ENCODE data around the gene HLA-B. TPM values are rescaled to one million over a fixed set of nuclear protein-coding genes. Genes with fewer than 3 reads are reported as not detected.

The HLA-B gene
- total and polyA plus RNA-seq, 4 donors: 341 to 864 (median 417) TPM

DNA sequence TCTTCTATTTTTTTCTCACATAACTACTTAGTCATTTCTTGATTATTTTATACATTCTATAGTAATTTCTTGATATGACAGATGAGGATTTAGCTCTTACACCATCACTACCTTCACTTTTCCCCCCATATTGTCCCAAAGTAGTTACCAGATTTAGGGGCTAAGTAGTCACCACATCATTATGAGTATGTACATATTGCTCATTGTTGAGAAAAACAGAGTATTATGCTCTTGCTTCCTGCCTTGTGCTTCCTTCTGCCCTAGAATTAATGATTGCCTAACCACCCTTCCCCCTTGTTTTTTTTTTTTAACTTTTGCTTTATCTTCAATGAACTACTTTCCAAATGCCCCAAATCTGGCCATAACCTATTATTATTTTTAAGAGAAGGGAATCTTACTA lies 6.8 kb upstream of the HLA-B start:
- H3K4me3 ChIP-seq (ENCODE audit: low read depth in 1 of 3, low read length in 3 of 3): no peak overlapping the region
- no peaks in the 10 kb centered on the region for H3K27me3 ChIP-seq (ENCODE audit: control insufficient read depth in 4 of 4, insufficient read depth in 4 of 4, low read length in 3 of 4)
- no peaks in the 10 kb centered on the region for H3K9me3 ChIP-seq (ENCODE audit: control insufficient read depth in 4 of 4, low read length in 3 of 4)
- no peak overlapping the region for H3K9ac ChIP-seq (ENCODE audit: low read depth in 1 of 2, low read length in 2 of 2)
- H3K36me3 ChIP-seq (ENCODE audit: control insufficient read depth in 4 of 4, insufficient read depth in 3 of 4, low read depth in 1 of 4, low read length in 3 of 4): no peaks in the 10 kb centered on the region
- peaks cover 0 to 7% (median 7%) of the 10 kb centered on the region in 4 donors for H3K4me1 ChIP-seq (ENCODE audit: control insufficient read depth in 4 of 4, insufficient read depth in 4 of 4, low read length in 3 of 4)
- TF ChIP-seq GABPA (IDR thresholded peaks at IDR 0.05 in 1 of 2, conservative IDR thresholded peaks at IDR 0.05 in 1 of 2): no peak
- H3K27ac ChIP-seq (ENCODE audit: low read depth in 1 of 2, low read length in 2 of 2): no peak overlapping the region
- no peak for DNase-seq (ENCODE audit: low spot score)

DNA sequence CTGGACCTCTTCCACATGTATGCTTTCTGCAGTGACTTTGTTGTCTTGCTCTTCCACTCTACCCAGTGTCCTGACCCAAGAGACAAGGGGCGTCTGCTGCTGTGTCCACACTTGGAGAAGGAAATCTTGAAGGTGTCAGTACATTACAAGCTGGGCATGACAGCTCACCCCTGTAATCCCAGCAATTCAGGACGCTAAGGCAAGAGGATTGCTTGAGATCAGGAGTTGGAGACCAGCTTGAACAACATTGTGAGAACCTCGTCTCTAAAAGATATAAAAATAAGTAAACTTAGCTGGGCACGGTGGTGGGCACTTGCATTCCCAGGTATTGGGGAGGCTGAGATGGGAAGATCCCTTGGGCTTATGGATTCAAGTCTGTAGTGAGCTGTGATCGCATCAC lies 5.8 kb upstream of the HLA-B start:
- Histone ChIP-seq H3K9ac (ENCODE audit: low read depth in 1 of 2, low read length in 2 of 2) (no peak overlapping the region), H3K27ac (ENCODE audit: low read depth in 1 of 2, low read length in 2 of 2) (no peak overlapping the region), H3K4me1 (ENCODE audit: control insufficient read depth in 4 of 4, insufficient read depth in 4 of 4, low read length in 3 of 4) (peaks cover 0 to 10% (median 7%) of the 10 kb centered on the region in 4 donors), H3K27me3 (ENCODE audit: control insufficient read depth in 4 of 4, insufficient read depth in 4 of 4, low read length in 3 of 4) (no peaks in the 10 kb centered on the region), H3K36me3 (ENCODE audit: control insufficient read depth in 4 of 4, insufficient read depth in 3 of 4, low read depth in 1 of 4, low read length in 3 of 4) (no peaks in the 10 kb centered on the region), H3K9me3 (ENCODE audit: control insufficient read depth in 4 of 4, low read length in 3 of 4) (no peaks in the 10 kb centered on the region), H3K4me3 (ENCODE audit: low read depth in 1 of 3, low read length in 3 of 3) (no peak overlapping the region)
- no peak for DNase-seq (ENCODE audit: low spot score)
- no peak for TF ChIP-seq NR2F2 (IDR thresholded peaks at IDR 0.05)
- TF ChIP-seq, protein P1, sequence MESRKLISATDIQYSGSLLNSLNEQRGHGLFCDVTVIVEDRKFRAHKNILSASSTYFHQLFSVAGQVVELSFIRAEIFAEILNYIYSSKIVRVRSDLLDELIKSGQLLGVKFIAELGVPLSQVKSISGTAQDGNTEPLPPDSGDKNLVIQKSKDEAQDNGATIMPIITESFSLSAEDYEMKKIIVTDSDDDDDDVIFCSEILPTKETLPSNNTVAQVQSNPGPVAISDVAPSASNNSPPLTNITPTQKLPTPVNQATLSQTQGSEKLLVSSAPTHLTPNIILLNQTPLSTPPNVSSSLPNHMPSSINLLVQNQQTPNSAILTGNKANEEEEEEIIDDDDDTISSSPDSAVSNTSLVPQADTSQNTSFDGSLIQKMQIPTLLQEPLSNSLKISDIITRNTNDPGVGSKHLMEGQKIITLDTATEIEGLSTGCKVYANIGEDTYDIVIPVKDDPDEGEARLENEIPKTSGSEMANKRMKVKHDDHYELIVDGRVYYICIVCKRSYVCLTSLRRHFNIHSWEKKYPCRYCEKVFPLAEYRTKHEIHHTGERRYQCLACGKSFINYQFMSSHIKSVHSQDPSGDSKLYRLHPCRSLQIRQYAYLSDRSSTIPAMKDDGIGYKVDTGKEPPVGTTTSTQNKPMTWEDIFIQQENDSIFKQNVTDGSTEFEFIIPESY (IDR thresholded peaks at IDR 0.05): no peak
- TF ChIP-seq, protein P2, sequence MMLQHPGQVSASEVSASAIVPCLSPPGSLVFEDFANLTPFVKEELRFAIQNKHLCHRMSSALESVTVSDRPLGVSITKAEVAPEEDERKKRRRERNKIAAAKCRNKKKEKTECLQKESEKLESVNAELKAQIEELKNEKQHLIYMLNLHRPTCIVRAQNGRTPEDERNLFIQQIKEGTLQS (IDR thresholded peaks at IDR 0.05): no peak
- no peak for TF ChIP-seq HNF4G (IDR thresholded peaks at IDR 0.05)
- TF ChIP-seq EGR1 (IDR thresholded peaks at IDR 0.05; ENCODE audit: low read depth in 2 of 2): no peak
- TF ChIP-seq JUND (IDR thresholded peaks at IDR 0.05): no peak
- no peak for TF ChIP-seq GABPA (IDR thresholded peaks at IDR 0.05 in 1 of 2, conservative IDR thresholded peaks at IDR 0.05 in 1 of 2)
- no peak for TF ChIP-seq FOXA1 (IDR thresholded peaks at IDR 0.05)
- 54% methylated on average over 5 of the region's 5 CpGs for WGBS

DNA sequence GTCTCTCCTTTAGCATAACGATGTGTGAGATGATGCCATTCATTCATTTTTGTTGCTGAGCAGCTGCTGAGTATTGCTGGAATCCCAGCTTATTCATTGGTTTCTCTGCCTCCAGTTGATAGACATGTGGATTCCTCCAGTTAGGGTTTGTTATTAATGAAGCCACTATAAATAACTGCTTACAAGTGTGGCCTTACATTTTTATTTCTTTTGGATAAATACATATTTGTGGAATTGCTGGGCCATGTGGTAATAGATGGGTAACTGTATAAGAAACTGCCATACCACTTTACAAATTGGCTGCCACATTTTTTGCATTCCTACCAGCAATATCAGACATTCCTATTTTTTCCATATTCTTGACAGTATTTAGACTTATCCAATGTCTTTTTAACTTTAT lies 2.6 kb upstream of the HLA-B start:
- Histone ChIP-seq H3K4me1 (ENCODE audit: control insufficient read depth in 4 of 4, insufficient read depth in 4 of 4, low read length in 3 of 4) (peaks cover 3 to 15% (median 10%) of the 10 kb centered on the region in 4 donors), H3K27me3 (ENCODE audit: control insufficient read depth in 4 of 4, insufficient read depth in 4 of 4, low read length in 3 of 4) (no peaks in the 10 kb centered on the region), H3K9ac (ENCODE audit: low read depth in 1 of 2, low read length in 2 of 2) (no peak overlapping the region), H3K9me3 (ENCODE audit: control insufficient read depth in 4 of 4, low read length in 3 of 4) (no peaks in the 10 kb centered on the region), H3K4me3 (ENCODE audit: low read depth in 1 of 3, low read length in 3 of 3) (no peak overlapping the region), H3K27ac (ENCODE audit: low read depth in 1 of 2, low read length in 2 of 2) (no peak overlapping the region), H3K36me3 (ENCODE audit: control insufficient read depth in 4 of 4, insufficient read depth in 3 of 4, low read depth in 1 of 4, low read length in 3 of 4) (peaks cover 0 to 7% (median 2%) of the 10 kb centered on the region in 4 donors)
- DNase-seq (ENCODE audit: low spot score): no peak
- no peak for TF ChIP-seq SP1 (IDR thresholded peaks at IDR 0.05)
- 84% methylated on average over 1 of the region's 1 CpG for WGBS

DNA sequence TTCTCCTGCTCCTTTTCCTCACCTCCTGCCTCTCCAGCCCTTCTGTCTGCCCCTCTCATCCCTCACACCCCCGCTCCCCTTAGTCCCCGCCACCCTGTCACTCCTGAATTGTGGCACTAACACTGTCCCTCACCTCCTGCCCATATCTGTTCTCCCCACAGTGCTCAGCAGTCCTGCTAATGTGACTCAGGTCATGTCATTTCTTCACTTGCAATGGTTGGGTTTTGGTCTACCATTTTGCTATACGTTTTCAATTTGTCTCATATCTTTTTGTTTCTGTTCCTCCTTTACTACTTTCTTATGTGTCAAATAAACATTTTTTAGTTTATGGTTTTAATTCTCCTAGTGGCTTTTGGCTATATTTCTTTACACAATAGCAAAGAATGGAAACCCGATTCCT lies 1.3 kb upstream of the HLA-B start:
- Histone ChIP-seq H3K4me3 (ENCODE audit: low read depth in 1 of 3, low read length in 3 of 3) (no peak overlapping the region), H3K4me1 (ENCODE audit: control insufficient read depth in 4 of 4, insufficient read depth in 4 of 4, low read length in 3 of 4) (peaks cover 3 to 17% (median 11%) of the 10 kb centered on the region in 4 donors), H3K36me3 (ENCODE audit: control insufficient read depth in 4 of 4, insufficient read depth in 3 of 4, low read depth in 1 of 4, low read length in 3 of 4) (peaks cover 2 to 9% (median 7%) of the 10 kb centered on the region in 4 donors), H3K27ac (ENCODE audit: low read depth in 1 of 2, low read length in 2 of 2) (no peak overlapping the region), H3K9ac (ENCODE audit: low read depth in 1 of 2, low read length in 2 of 2) (no peak overlapping the region), H3K9me3 (ENCODE audit: control insufficient read depth in 4 of 4, low read length in 3 of 4) (no peaks in the 10 kb centered on the region), H3K27me3 (ENCODE audit: control insufficient read depth in 4 of 4, insufficient read depth in 4 of 4, low read length in 3 of 4) (no peaks in the 10 kb centered on the region)
- DNase-seq (ENCODE audit: low spot score): no peak
- TF ChIP-seq EGR1 (IDR thresholded peaks at IDR 0.05; ENCODE audit: low read depth in 2 of 2) (no peak), GABPA (IDR thresholded peaks at IDR 0.05 in 1 of 2, conservative IDR thresholded peaks at IDR 0.05 in 1 of 2) (no peak), YY1 (IDR thresholded peaks at IDR 0.05) (no peak), TAF1 (conservative IDR thresholded peaks at IDR 0.05) (no peak), HNF4A (conservative IDR thresholded peaks at IDR 0.05) (no peak)
- TF ChIP-seq, protein P1 (IDR thresholded peaks at IDR 0.05): no peak
- TF ChIP-seq, protein P3, sequence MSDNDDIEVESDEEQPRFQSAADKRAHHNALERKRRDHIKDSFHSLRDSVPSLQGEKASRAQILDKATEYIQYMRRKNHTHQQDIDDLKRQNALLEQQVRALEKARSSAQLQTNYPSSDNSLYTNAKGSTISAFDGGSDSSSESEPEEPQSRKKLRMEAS (IDR thresholded peaks at IDR 0.05): no peak
- WGBS: 43% methylated on average over 4 of the region's 4 CpGs

Data from liver (tissue), 9 donors.